Anterior cingulate cortex (tissue), 58 donors: Measurements from ENCODE around the gene MAML2.
A peak's percentile ranks its signal among the peaks of the same experiment; 100 is the strongest.

Source experiments
- DNase-seq, 58 donors: peaks; one replicate each; lab custom pipeline; 2025; lab: John Stamatoyannopoulos, UW

The MAML2 gene

DNA sequence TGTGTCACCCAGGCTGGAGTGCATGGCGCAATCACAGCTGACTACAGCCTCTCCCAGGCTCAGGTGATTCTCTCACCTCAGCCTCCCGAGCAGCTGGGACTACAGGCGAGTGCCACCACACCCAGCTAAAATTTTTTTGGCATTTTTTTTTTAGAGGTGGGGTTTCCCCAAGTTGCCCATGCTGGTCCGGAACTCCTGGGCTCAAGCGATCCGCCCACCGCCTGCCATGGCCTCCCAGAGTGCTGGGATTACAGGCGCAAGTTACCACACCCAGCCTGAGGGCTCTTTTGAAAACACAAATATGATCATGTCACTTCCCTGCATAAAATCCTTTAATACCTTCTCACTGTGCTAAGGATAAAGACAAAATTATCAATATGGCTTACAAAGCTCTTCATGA lies 88.1 kb downstream of the MAML2 start:
- DNase-seq, result no peak

GRCh38 chr11:96254087-96254486 lies 88.9 kb downstream of the MAML2 start:
- peak in 3 of 58 donors; percentile 3 to 7 (median 5) for DNase-seq

- peak in 2 of 58 donors; percentile 16 to 48 for DNase-seq
Observed at GRCh38 chr11:96246718-96247552, 96.1 kb downstream of the MAML2 start.

- DNase-seq, result peak in 56 of 58 donors; percentile 19 to 92 (median 76)
Observed at GRCh38 chr11:96242971-96243647, 99.9 kb downstream of the MAML2 start.

GRCh38 chr11:96242191-96242847 lies 100.7 kb downstream of the MAML2 start:
- DNase-seq, result no peak

- no peak for DNase-seq
Observed at GRCh38 chr11:96241331-96241841, 101.6 kb downstream of the MAML2 start.

GRCh38 chr11:96238563-96239135 lies 104.3 kb downstream of the MAML2 start:
- no peak for DNase-seq

GRCh38 chr11:96237766-96238266 lies 105.2 kb downstream of the MAML2 start:
- DNase-seq, result no peak

- no peak for DNase-seq
Observed at GRCh38 chr11:96235751-96236150, 107.2 kb downstream of the MAML2 start.

DNA sequence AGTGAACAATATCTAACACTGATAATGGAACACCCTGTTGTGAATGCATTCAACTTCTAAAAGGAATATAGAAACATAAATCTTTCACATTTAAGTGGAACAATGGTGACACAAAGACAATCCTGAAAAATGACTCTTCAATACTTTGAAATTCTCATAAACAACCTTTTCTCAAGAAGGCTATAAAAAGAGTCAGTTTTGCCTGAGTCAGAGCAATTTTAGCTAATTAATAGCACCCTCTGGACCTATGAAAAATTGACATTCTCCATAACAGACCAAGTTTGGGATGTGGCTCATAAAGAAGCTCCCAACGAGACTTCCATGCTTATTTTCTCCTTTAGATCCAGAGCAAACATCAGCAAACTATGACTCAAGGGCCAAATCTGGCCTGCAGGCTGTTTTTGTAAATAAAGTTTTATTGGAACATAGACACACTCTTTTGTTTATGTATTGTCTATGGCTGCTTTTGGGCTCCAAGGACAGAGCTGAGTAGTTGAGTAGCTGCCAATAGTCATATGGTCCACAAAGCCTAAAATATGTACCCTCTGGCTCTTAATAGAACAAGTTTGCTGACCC lies 108.0 kb downstream of the MAML2 start:
- no peak for DNase-seq

DNA sequence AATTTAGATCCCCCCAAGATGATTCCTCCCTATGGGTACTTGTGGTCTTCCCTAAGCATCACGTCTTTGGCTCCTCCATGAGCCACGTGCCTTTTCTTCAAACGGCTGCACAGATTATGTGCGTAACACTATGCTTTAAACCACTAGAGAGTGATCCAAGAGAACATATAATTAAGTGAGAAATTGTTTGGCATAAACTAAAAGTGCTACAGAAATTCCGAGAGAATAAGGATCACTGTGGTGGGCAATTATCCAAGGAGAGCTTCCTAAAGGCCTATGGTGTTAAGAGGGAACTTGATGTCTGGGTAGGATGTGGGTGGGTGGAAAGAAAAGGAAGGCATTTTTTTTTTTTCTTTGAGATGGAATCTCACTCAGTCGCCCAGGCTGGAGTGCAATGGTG lies 110.9 kb downstream of the MAML2 start:
- no peak for DNase-seq

- no peak for DNase-seq
Observed at GRCh38 chr11:96230686-96231085, 112.3 kb downstream of the MAML2 start.

GRCh38 chr11:96229354-96229977 lies 113.5 kb downstream of the MAML2 start:
- DNase-seq, result no peak

DNA sequence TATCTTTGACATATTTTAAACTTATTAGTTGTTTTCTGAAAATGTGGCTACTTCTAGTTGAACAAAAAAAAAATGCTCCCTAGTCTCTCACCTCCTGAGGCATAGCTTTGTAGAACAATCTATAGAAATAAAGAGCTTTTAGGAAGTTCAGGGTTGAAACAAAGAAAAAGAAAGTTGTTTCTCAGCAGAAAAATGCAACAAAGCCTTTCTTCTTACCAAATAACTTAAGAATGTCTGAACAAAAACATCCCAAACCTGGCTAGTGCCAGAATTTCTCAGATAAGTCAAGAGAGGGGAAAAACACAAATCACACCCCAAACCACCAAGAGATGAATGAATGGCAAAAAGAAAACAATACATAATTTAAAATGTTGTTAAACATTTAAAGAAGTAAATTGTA lies 114.1 kb downstream of the MAML2 start:
- DNase-seq, result no peak

GRCh38 chr11:96228473-96228891 lies 114.5 kb downstream of the MAML2 start:
- DNase-seq, result peak in 1 of 58 donors; percentile 31

DNA sequence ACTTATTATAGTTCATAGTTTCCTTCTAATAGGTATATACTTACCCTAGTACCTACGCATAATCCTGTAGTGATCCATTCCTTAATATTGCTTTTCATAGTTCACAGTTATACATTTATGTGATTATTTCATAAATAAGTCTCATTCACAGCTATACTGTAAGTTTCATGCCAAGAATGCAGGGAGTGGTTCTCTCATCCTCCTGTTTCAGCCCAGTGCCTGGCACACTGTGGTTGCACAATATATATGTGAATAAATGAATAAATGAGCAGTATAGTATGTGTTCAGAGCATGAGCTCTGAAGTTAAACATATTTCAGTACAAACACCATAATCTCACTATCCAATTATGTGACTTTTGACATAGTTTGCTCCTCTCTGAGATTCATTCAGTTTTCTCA lies 115.8 kb downstream of the MAML2 start:
- no peak for DNase-seq

- DNase-seq, result no peak
Observed at GRCh38 chr11:96223083-96223482, 119.9 kb downstream of the MAML2 start.

DNA sequence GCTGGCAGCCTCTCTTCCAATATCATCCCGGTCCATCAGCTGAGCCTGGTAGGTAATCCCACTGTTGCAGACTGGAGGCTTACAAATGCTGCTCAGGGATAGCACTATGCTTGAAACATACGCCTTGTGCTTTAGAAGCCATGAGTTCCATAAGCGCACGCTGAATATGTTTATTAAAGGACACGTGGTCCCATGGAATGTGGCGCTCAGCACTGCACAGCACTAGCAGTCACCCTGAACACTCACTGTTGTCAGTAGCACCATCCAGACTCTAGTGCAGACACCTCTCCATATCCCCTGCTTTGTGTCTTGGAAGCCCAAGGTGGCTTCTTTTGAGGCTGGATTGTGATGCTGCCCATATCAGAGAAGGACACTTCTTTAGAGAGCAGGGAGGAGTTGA lies 120.9 kb downstream of the MAML2 start:
- no peak for DNase-seq

DNA sequence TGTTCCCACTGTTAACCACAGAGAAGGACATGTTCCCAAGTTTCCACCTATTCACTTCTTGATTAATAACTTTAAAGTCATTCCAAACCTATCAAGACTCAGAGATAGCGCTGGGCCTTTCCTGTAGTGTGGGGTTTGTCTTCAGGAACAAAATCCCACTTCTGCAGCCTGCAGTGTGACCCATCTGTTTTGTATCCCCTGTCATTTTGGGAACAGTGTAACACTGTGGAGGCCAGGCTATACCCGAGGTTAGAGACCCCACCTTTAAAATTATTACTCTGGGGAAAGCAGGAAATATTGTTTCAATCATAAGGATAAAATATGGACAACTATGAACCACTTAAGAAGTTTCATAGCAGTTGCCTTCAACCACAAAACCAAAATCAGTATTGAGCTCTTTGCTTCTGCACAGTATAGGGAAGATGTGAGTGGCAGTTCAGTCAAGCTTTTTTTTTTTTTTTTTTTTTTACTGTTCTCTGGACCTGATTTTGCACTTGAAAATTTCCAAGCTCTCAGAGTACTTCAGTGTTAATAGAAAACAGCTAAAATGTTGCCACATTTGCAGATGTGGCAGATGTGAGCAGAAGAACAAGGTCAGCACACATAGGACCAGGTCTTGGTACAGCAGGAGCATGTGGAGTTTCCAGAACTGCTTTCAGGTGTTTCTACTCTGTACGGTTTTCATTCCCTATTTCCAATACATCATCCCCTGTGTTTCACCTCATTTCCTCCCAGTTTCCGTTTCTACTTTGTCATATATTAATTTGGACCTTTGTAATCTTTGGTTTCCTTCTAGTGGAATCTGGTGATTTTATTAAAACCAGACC lies 121.5 kb downstream of the MAML2 start:
- no peak for DNase-seq
